ENCODE results near the gene FGF12.

The FGF12 gene

DNA sequence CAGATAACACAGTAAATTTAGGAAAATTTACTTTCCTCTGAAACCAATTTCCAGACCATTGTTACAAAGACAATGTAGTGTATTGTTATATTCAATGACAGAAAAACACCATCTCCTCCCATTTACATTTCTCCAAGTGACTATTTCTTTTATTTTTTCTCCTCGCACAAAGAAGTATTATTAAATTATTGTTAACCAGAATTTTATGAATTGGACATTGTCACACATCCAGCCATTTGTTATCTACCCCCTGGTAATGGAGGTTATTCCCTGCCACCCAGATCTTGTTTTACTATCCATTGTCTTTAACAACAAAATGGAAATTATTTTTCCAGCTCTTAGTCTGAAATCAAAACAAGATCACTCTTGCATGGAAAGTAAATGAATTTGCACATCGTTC lies 511.3 kb downstream of the FGF12 start:
- H3K79me2 ChIP-seq = no peaks in the 10 kb centered on the region
- H3K4me2 ChIP-seq (ENCODE audit: low read length) = no peak overlapping the region
- H3K9ac ChIP-seq = no peak overlapping the region
- no peak overlapping the region for H2AFZ ChIP-seq
- no peaks in the 10 kb centered on the region for H3K9me3 ChIP-seq (ENCODE audit: control insufficient read depth, low read length)
- no peaks in the 10 kb centered on the region for H3K27me3 ChIP-seq (ENCODE audit: control insufficient read depth, insufficient read depth, low read length)
- no peak overlapping the region for H3K27ac ChIP-seq
- H3K4me3 ChIP-seq (ENCODE audit: low read depth, low read length) = no peak overlapping the region
- no peaks in the 10 kb centered on the region for H3K36me3 ChIP-seq (ENCODE audit: control insufficient read depth, insufficient read depth, low read length)
- TF ChIP-seq, protein P1, sequence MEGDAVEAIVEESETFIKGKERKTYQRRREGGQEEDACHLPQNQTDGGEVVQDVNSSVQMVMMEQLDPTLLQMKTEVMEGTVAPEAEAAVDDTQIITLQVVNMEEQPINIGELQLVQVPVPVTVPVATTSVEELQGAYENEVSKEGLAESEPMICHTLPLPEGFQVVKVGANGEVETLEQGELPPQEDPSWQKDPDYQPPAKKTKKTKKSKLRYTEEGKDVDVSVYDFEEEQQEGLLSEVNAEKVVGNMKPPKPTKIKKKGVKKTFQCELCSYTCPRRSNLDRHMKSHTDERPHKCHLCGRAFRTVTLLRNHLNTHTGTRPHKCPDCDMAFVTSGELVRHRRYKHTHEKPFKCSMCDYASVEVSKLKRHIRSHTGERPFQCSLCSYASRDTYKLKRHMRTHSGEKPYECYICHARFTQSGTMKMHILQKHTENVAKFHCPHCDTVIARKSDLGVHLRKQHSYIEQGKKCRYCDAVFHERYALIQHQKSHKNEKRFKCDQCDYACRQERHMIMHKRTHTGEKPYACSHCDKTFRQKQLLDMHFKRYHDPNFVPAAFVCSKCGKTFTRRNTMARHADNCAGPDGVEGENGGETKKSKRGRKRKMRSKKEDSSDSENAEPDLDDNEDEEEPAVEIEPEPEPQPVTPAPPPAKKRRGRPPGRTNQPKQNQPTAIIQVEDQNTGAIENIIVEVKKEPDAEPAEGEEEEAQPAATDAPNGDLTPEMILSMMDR (IDR thresholded peaks at IDR 0.05) = no peak
- H3K4me1 ChIP-seq = no peaks in the 10 kb centered on the region

DNA sequence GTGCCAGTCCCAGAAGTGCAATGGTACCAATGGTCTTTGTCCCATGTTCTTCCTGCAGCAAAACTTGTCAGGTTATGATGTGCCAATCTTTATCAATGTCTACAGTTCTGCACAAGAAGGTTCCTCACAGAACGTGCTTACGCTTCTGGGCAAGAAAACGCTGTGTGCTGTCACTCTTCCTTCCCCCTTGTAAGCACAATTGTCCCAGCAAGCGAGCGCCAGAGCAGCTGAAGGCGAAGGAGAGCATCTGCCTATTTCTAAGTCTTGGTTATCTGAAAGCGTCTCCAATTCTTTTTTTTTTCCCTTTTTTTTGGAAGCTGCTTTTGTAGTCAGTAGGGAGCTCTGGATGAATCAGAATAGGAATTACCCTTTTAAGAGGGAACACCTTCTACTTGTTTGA lies 514.4 kb downstream of the FGF12 start:
- H3K27me3 ChIP-seq (ENCODE audit: control insufficient read depth, insufficient read depth, low read length) = no peaks in the 10 kb centered on the region
- no peak overlapping the region for H2AFZ ChIP-seq
- H3K4me2 ChIP-seq (ENCODE audit: low read length) = no peak overlapping the region
- H3K9me3 ChIP-seq (ENCODE audit: control insufficient read depth, low read length) = no peaks in the 10 kb centered on the region
- no peaks in the 10 kb centered on the region for H3K36me3 ChIP-seq (ENCODE audit: control insufficient read depth, insufficient read depth, low read length)
- no peak overlapping the region for H3K4me3 ChIP-seq (ENCODE audit: low read depth, low read length)
- H3K27ac ChIP-seq = no peak overlapping the region
- TF ChIP-seq, protein P1 (IDR thresholded peaks at IDR 0.05) = no peak
- no peaks in the 10 kb centered on the region for H3K4me1 ChIP-seq
- H3K9ac ChIP-seq = no peak overlapping the region
- no peaks in the 10 kb centered on the region for H3K79me2 ChIP-seq

DNA sequence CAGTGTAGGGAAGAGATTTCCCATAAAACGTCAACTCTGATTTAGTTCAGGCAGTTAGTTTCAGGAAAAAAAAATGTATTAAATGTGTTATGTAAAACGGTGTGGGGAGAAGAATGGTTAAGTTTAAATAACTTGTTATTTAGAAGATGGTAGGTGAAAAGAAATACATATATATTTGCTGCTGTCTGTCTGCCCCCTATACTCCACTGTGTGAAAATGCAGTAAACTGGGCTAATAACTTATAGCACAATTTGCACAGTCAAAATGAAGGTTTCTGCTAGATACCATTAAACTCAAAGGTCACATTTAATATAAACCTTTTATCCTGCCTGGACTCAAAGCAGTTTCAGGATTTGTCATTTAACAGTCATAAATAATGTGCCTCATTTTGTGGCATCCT lies 515.0 kb downstream of the FGF12 start:
- Histone ChIP-seq H3K4me3 (ENCODE audit: low read depth, low read length) (no peak overlapping the region), H3K9ac (no peak overlapping the region), H3K27me3 (ENCODE audit: control insufficient read depth, insufficient read depth, low read length) (no peaks in the 10 kb centered on the region), H3K9me3 (ENCODE audit: control insufficient read depth, low read length) (no peaks in the 10 kb centered on the region), H3K27ac (no peak overlapping the region), H2AFZ (no peak overlapping the region), H3K4me1 (no peaks in the 10 kb centered on the region), H3K79me2 (no peaks in the 10 kb centered on the region), H3K36me3 (ENCODE audit: control insufficient read depth, insufficient read depth, low read length) (no peaks in the 10 kb centered on the region), H3K4me2 (ENCODE audit: low read length) (no peak overlapping the region)
- TF ChIP-seq, protein P1 (IDR thresholded peaks at IDR 0.05) = no peak

DNA sequence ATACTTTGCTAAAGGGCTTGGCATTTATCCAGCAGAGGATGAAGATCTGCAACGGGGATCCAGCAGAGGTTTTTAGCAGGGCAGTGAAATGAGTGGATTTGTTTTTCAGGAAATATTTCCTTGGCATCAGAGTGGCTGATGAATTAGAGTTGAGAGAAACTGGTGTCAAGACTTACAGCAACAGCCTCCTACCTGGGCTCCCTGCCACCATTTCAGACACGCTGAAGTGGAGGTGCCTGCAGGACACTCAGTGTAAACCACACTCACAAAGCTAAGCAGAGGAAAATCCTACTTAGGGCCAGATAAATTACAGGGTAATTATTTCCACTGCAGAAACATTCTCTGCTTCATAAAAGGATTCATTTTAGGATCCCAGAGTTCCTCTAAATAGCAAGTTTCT lies 519.7 kb downstream of the FGF12 start:
- no peaks in the 10 kb centered on the region for H3K4me1 ChIP-seq
- no peak overlapping the region for H3K27ac ChIP-seq
- H3K36me3 ChIP-seq (ENCODE audit: control insufficient read depth, insufficient read depth, low read length) = no peaks in the 10 kb centered on the region
- H3K4me3 ChIP-seq (ENCODE audit: low read depth, low read length) = no peak overlapping the region
- H3K4me2 ChIP-seq (ENCODE audit: low read length) = no peak overlapping the region
- no peaks in the 10 kb centered on the region for H3K79me2 ChIP-seq
- no peaks in the 10 kb centered on the region for H3K27me3 ChIP-seq (ENCODE audit: control insufficient read depth, insufficient read depth, low read length)
- no peaks in the 10 kb centered on the region for H3K9me3 ChIP-seq (ENCODE audit: control insufficient read depth, low read length)
- no peak overlapping the region for H3K9ac ChIP-seq
- TF ChIP-seq, protein P1 (IDR thresholded peaks at IDR 0.05) = no peak
- no peak overlapping the region for H2AFZ ChIP-seq

DNA sequence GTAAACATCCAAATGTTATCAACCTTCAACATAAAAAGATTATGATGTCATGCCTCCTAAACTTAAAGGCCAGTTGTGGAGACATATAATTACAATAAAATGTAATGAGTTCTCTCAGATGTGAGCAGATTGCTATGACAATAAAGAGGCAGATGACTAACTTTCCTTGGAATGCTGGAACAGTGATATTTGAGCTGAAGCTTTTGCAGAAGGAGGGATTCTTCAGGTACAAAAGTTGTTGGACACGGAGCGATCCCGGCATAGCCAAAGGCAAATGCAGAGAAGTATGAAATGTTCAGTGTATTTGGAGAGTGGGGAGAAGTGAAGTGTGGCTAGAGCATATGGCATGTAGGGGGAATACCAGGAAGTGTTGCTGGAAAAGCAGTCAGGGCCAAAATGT lies 520.1 kb downstream of the FGF12 start:
- Histone ChIP-seq H3K9me3 (ENCODE audit: control insufficient read depth, low read length) (no peaks in the 10 kb centered on the region), H3K27ac (no peak overlapping the region), H3K4me3 (ENCODE audit: low read depth, low read length) (no peak overlapping the region), H3K36me3 (ENCODE audit: control insufficient read depth, insufficient read depth, low read length) (no peaks in the 10 kb centered on the region), H3K27me3 (ENCODE audit: control insufficient read depth, insufficient read depth, low read length) (no peaks in the 10 kb centered on the region), H3K9ac (no peak overlapping the region), H2AFZ (no peak overlapping the region), H3K4me2 (ENCODE audit: low read length) (no peak overlapping the region), H3K4me1 (no peaks in the 10 kb centered on the region), H3K79me2 (no peaks in the 10 kb centered on the region)
- TF ChIP-seq, protein P1 (IDR thresholded peaks at IDR 0.05) = no peak

Measured in parathyroid adenoma (tissue), 2 donors.